GM23338 (cell line): ENCODE measurements around the gene ATP8B4. TPM values are rescaled to one million over a fixed set of nuclear protein-coding genes. Genes with fewer than 3 reads are reported as not detected.

Experiments used
- ATAC-seq: fragments of 200-7000 bp; cut with Tn5 transposase; 3 replicates; pipeline ENCODE4 v1.9.1; 2020
- DNase-seq: peaks from one replicate; pipeline ENCODE4 v3.0.0-alpha.2; 2015; ENCODE audit warnings: low spot score
- H2AFZ ChIP-seq: fragments of 200-600 bp; sonication (generic); 2 replicates; pipeline ENCODE4 v1.8.0; 2016; ENCODE audit warnings: antibody characterized with exemption, mild to moderate bottlenecking, moderate library complexity
- H3F3A ChIP-seq: fragments of 200-600 bp; sonication (generic); replicated peaks from 2 replicates; pipeline ENCODE4 v1.8.0; 2017; ENCODE audit warnings: antibody characterized with exemption, mixed run types, low read depth
- H3K27ac ChIP-seq: fragments of 200-600 bp; sonication (generic); 2 replicates; pipeline ENCODE4 v1.6.1; 2016; ENCODE audit warnings: low read depth
- H3K27me3 ChIP-seq: fragments of 200-600 bp; sonication (generic); 2 replicates; pipeline ENCODE4 v1.8.0; 2016; ENCODE audit warnings: mild to moderate bottlenecking, mixed run types, moderate library complexity; ENCODE audit not compliant: insufficient read depth
- H3K36me3 ChIP-seq: fragments of 200-600 bp; sonication (generic); 2 replicates; pipeline ENCODE4 v1.8.0; 2016; ENCODE audit warnings: mild to moderate bottlenecking; ENCODE audit not compliant: insufficient read depth
- H3K4me1 ChIP-seq: fragments of 200-600 bp; sonication (generic); 2 replicates; pipeline ENCODE4 v1.8.0; 2016; ENCODE audit warnings: mild to moderate bottlenecking, moderate library complexity; ENCODE audit not compliant: insufficient read depth
- H3K4me2 ChIP-seq: fragments of 200-600 bp; sonication (generic); 2 replicates; pipeline ENCODE4 v1.7.1; 2017; ENCODE audit warnings: mixed run types
- H3K4me3 ChIP-seq: fragments of 200-600 bp; sonication (generic); 2 replicates; pipeline ENCODE4 v1.6.1; 2016; ENCODE audit warnings: mixed run types
- H3K79me2 ChIP-seq: fragments of 200-600 bp; sonication (generic); replicated peaks from 2 replicates; pipeline ENCODE4 v1.8.0; 2017; ENCODE audit warnings: mild to moderate bottlenecking; ENCODE audit not compliant: insufficient read depth
- H3K9me2 ChIP-seq: fragments of 200-600 bp; sonication (generic); 2 replicates; pipeline ENCODE4 v1.8.0; 2017; ENCODE audit not compliant: insufficient read depth
- H4K20me1 ChIP-seq: fragments of 200-600 bp; sonication (generic); replicated peaks from 2 replicates; pipeline ENCODE4 v1.8.0; 2017; ENCODE audit warnings: mild to moderate bottlenecking; ENCODE audit not compliant: insufficient read depth
- H3K27ac Mint-ChIP-seq: 2 replicates; pipeline ENCODE4 v1.8.0; 2020; ENCODE audit warnings: inconsistent platforms, mild to moderate bottlenecking, moderate library complexity, mixed read lengths
- H3K27me3 Mint-ChIP-seq: 3 replicates; pipeline ENCODE4 v1.8.0; 2022; ENCODE audit warnings: low read depth, mild to moderate bottlenecking, moderate library complexity, mixed read lengths, inconsistent platforms; ENCODE audit not compliant: insufficient read depth, poor library complexity
- H3K36me3 Mint-ChIP-seq: 3 replicates; pipeline ENCODE4 v1.8.0; 2021; ENCODE audit warnings: low read depth, mild to moderate bottlenecking, inconsistent platforms, moderate library complexity, mixed read lengths
- H3K4me1 Mint-ChIP-seq: 3 replicates; pipeline ENCODE4 v1.8.0; 2020; ENCODE audit warnings: mild to moderate bottlenecking, inconsistent platforms, mixed read lengths
- H3K4me3 Mint-ChIP-seq: 3 replicates; pipeline ENCODE4 v1.8.0; 2021; ENCODE audit warnings: moderate library complexity, mild to moderate bottlenecking, inconsistent platforms, mixed read lengths
- H3K9me3 Mint-ChIP-seq: 3 replicates; pipeline ENCODE4 v1.8.0; 2020; ENCODE audit warnings: moderate library complexity, mild to moderate bottlenecking, inconsistent platforms, mixed read lengths
- CREB1 ChIP-seq: fragments of 250-450 bp; sonication (Bioruptor Pico); IDR thresholded peaks from 2 replicates; pipeline ENCODE4 v1.5.0; 2020; ENCODE audit warnings: low read depth, mild to moderate bottlenecking, moderate library complexity
- CTCF ChIP-seq, 2 experiments: fragments of 200-600 bp in 1 of 2; sonication (generic) in 1 of 2; conservative IDR thresholded peaks; 2 replicates each; pipeline versions ENCODE4 v1.5.1 to v1.6.1; 2016 to 2017; ENCODE audit warnings: antibody characterized with exemption in 2 of 2, low read depth in 2 of 2, mild to moderate bottlenecking in 2 of 2, moderate library complexity in 1 of 2
- EZH2 ChIP-seq: fragments of 200-600 bp; sonication (generic); IDR thresholded peaks from one replicate; pipeline ENCODE4 v1.8.0; 2017; ENCODE audit warnings: antibody characterized with exemption, mild to moderate bottlenecking, low read depth; ENCODE audit not compliant: unreplicated experiment
- EZH2phosphoT487 ChIP-seq: fragments of 200-600 bp; sonication (generic); IDR thresholded peaks from one replicate; pipeline ENCODE4 v1.8.1; 2018; ENCODE audit warnings: antibody characterized with exemption; ENCODE audit not compliant: unreplicated experiment
- JUNB ChIP-seq: IDR thresholded peaks from one replicate; pipeline ENCODE4 v1.6.1; 2016; ENCODE audit warnings: antibody characterized with exemption; ENCODE audit not compliant: unreplicated experiment
- NANOG ChIP-seq: IDR thresholded peaks from 2 replicates; pipeline ENCODE4 v1.6.1; 2016; ENCODE audit warnings: antibody characterized with exemption, borderline replicate concordance
- POLR2AphosphoS5 ChIP-seq: IDR thresholded peaks from 2 replicates; pipeline ENCODE4 v1.6.1; 2016; ENCODE audit warnings: antibody characterized with exemption, low read depth
- REST ChIP-seq: IDR thresholded peaks from one replicate; pipeline ENCODE4 v1.6.1; 2018; ENCODE audit warnings: antibody characterized with exemption; ENCODE audit not compliant: unreplicated experiment
- STAT1 ChIP-seq: IDR thresholded peaks from one replicate; pipeline ENCODE4 v1.6.1; 2016; ENCODE audit warnings: antibody characterized with exemption; ENCODE audit not compliant: unreplicated experiment
- ZNF114 ChIP-seq: fragments of 250-450 bp; sonication (Bioruptor Pico); IDR thresholded peaks from 2 replicates; pipeline ENCODE4 v1.5.0; 2020; ENCODE audit warnings: mild to moderate bottlenecking, moderate library complexity
- ZNF331 ChIP-seq: fragments of 250-450 bp; sonication (Bioruptor Pico); IDR thresholded peaks from 2 replicates; pipeline ENCODE4 v1.5.0; 2020; ENCODE audit warnings: low read depth, mild to moderate bottlenecking, moderate library complexity
- polyA plus RNA-seq: library from polyadenylated mRNA; unstranded; fragments of >200 nt; fragmentation: Nextera tagmentation; extraction: Ambion mirVana; gene quantifications from 2 replicates; pipeline ENCODE4 v1.2.1, GENCODE V29; 2016
- total RNA-seq: library from RNA; depleted of rRNA; stranded (reverse); fragments of >200 nt; shearing (Covaris generic); gene quantifications from 2 replicates; pipeline ENCODE4 v1.2.3, GENCODE V29; 2014
- TF ChIP-seq, protein P1 (sequence below): IDR thresholded peaks from 2 replicates; pipeline ENCODE4 v1.6.1; 2016; ENCODE audit warnings: antibody characterized with exemption
- TF ChIP-seq, protein P2 (sequence below): fragments of 250-450 bp; sonication (Bioruptor Pico); IDR thresholded peaks from 2 replicates; pipeline ENCODE4 v1.5.0; 2020; ENCODE audit warnings: mild to moderate bottlenecking, moderate library complexity

Gene ATP8B4
- total and polyA plus RNA-seq, 2 experiments from 2014 or later, result 0.24 TPM; not detected in 1

DNA sequence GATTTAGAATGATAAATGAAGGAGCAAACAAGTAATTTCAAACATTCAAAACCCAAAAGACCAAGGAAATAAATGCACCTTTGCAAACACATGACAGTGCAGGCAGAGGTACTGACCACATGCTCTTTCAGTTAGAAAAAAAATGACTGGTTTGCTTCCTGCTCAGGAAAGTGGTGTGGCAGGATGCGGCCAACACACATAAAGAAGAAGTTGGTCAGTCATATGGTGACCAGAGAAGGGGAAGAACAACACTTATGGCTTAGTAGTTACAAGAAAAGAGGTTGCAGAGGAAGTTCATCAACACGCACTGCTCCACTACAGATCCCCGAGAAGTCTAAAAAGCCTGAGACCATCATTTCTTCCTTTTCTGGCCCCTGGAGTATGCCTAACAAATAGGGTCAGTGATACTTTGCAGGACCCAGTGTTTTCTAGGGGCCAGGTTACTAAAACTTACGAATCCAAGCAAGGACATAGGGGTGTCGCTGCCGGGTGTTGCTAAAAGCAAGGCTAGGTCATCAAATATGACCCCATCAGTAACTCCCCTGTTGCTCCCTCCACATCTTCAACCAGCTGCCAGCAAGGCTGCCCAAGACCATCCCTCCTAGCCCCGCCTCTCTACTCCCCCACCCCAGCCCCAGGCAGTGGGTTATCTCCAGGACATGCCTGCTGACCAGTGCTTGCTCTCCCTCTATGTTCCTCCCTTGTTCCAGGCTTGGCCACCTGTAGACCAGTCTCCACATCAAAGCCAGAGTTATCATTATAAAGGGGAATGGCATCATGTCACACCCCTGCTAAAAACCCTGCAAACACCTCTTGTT is 11.2 kb downstream of the ATP8B4 start:
- no peak overlapping the region for H3K4me3 ChIP-seq
- no peaks in the 10 kb centered on the region for H4K20me1 ChIP-seq
- 0 out of 2 replicates have a peak overlapping the region, but pooled peaks have one; percentile 47 for H2AFZ ChIP-seq
- H3K27ac ChIP-seq, result no peak overlapping the region
- no peak for DNase-seq
- H3K9me3 Mint-ChIP-seq, result no peaks in the 10 kb centered on the region; the same call in 2 of the 3 replicates
- no peaks in the 10 kb centered on the region for H3K27me3 ChIP-seq
- H3K79me2 ChIP-seq, result no peaks in the 10 kb centered on the region
- no peaks in the 10 kb centered on the region for H3K36me3 ChIP-seq
- H3K4me3 Mint-ChIP-seq, result no peak overlapping the region
- H3F3A ChIP-seq, result no peaks in the 10 kb centered on the region
- TF ChIP-seq REST (no peak), CREB1 (CRISPR knock-in tag) (no peak), POLR2AphosphoS5 (no peak), STAT1 (no peak), EZH2phosphoT487 (no peak), ZNF114 (CRISPR knock-in tag) (no peak), NANOG (no peak), CTCF (conservative IDR thresholded peaks at IDR 0.05; ENCODE audit: low read depth in 2 of 2) (no peak), ZNF331 (CRISPR knock-in tag) (no peak), EZH2 (no peak), JUNB (no peak)
- TF ChIP-seq, protein P1, sequence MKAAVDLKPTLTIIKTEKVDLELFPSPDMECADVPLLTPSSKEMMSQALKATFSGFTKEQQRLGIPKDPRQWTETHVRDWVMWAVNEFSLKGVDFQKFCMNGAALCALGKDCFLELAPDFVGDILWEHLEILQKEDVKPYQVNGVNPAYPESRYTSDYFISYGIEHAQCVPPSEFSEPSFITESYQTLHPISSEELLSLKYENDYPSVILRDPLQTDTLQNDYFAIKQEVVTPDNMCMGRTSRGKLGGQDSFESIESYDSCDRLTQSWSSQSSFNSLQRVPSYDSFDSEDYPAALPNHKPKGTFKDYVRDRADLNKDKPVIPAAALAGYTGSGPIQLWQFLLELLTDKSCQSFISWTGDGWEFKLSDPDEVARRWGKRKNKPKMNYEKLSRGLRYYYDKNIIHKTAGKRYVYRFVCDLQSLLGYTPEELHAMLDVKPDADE, result no peak
- TF ChIP-seq, protein P2, sequence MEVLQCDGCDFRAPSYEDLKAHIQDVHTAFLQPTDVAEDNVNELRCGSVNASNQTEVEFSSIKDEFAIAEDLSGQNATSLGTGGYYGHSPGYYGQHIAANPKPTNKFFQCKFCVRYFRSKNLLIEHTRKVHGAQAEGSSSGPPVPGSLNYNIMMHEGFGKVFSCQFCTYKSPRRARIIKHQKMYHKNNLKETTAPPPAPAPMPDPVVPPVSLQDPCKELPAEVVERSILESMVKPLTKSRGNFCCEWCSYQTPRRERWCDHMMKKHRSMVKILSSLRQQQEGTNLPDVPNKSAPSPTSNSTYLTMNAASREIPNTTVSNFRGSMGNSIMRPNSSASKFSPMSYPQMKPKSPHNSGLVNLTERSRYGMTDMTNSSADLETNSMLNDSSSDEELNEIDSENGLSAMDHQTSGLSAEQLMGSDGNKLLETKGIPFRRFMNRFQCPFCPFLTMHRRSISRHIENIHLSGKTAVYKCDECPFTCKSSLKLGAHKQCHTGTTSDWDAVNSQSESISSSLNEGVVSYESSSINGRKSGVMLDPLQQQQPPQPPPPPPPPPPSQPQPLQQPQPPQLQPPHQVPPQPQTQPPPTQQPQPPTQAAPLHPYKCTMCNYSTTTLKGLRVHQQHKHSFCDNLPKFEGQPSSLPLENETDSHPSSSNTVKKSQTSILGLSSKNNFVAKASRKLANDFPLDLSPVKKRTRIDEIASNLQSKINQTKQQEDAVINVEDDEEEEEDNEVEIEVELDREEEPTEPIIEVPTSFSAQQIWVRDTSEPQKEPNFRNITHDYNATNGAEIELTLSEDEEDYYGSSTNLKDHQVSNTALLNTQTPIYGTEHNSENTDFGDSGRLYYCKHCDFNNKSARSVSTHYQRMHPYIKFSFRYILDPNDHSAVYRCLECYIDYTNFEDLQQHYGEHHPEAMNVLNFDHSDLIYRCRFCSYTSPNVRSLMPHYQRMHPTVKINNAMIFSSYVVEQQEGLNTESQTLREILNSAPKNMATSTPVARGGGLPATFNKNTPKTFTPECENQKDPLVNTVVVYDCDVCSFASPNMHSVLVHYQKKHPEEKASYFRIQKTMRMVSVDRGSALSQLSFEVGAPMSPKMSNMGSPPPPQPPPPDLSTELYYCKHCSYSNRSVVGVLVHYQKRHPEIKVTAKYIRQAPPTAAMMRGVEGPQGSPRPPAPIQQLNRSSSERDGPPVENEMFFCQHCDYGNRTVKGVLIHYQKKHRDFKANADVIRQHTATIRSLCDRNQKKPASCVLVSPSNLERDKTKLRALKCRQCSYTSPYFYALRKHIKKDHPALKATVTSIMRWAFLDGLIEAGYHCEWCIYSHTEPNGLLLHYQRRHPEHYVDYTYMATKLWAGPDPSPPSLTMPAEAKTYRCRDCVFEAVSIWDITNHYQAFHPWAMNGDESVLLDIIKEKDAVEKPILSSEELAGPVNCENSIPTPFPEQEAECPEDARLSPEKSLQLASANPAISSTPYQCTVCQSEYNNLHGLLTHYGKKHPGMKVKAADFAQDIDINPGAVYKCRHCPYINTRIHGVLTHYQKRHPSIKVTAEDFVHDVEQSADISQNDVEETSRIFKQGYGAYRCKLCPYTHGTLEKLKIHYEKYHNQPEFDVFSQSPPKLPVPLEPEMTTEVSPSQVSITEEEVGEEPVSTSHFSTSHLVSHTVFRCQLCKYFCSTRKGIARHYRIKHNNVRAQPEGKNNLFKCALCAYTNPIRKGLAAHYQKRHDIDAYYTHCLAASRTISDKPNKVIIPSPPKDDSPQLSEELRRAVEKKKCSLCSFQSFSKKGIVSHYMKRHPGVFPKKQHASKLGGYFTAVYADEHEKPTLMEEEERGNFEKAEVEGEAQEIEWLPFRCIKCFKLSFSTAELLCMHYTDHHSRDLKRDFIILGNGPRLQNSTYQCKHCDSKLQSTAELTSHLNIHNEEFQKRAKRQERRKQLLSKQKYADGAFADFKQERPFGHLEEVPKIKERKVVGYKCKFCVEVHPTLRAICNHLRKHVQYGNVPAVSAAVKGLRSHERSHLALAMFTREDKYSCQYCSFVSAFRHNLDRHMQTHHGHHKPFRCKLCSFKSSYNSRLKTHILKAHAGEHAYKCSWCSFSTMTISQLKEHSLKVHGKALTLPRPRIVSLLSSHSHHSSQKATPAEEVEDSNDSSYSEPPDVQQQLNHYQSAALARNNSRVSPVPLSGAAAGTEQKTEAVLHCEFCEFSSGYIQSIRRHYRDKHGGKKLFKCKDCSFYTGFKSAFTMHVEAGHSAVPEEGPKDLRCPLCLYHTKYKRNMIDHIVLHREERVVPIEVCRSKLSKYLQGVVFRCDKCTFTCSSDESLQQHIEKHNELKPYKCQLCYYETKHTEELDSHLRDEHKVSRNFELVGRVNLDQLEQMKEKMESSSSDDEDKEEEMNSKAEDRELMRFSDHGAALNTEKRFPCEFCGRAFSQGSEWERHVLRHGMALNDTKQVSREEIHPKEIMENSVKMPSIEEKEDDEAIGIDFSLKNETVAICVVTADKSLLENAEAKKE (CRISPR knock-in tag), result no peak
- no peaks in the 10 kb centered on the region for H3K9me2 ChIP-seq
- H3K4me1 Mint-ChIP-seq, result peaks cover 4% of the 10 kb centered on the region; the same call in 2 of the 3 replicates
- H3K36me3 Mint-ChIP-seq, result no peaks in the 10 kb centered on the region
- ATAC-seq, result no peak
- peaks cover 2% of the 10 kb centered on the region for H3K27me3 Mint-ChIP-seq
- no peak overlapping the region for H3K4me2 ChIP-seq
- no peaks in the 10 kb centered on the region for H3K4me1 ChIP-seq
- H3K27ac Mint-ChIP-seq, result no peak overlapping the region
